22Rv1 (cell line): ENCODE measurements around the gene FKBP10.

Source experiments
- ZFX ChIP-seq: fragments of 450-650 bp; IDR thresholded peaks from 2 replicates; pipeline ENCODE4 v1.6.1; 2017; ENCODE audit warnings: antibody characterized with exemption, borderline replicate concordance
- TF ChIP-seq, protein P1 (sequence below): fragments of 450-650 bp; IDR thresholded peaks from 2 replicates; pipeline ENCODE4 v1.5.1; 2017; ENCODE audit warnings: mild to moderate bottlenecking

DNA sequence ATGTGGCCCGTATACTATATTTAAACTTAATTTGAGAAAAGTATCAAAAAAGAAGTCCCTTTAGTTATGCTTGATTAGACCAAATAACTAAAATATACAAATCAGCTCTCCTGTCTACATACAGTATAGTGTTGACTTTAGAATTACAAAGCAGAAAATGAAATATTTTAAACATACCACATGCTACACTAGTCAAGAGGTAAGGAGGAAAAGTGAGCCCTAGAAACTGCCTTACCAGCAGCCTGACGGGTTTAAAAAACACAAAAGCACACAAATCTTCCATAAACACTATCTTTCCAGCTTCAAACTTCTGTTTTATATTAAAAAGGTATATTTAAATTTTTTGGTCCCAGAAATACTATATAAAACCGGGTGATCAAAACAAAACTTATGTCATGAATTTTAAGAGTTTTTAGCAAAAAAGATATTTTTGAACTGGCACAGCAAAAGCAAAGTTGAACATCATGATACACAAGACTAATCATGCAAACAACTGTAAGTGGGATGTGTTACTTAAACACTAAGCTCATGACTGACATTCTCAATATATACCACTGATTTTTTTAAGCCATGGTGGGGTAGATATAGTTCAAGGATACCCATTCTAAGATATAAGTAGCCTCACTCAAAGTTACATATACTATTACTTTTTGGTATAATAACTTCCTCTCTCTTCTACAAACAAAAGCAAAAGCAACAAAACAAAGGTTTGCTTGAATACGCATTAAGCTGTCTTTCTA is 36.6 kb downstream of the FKBP10 start:
- TF ChIP-seq, protein P1, sequence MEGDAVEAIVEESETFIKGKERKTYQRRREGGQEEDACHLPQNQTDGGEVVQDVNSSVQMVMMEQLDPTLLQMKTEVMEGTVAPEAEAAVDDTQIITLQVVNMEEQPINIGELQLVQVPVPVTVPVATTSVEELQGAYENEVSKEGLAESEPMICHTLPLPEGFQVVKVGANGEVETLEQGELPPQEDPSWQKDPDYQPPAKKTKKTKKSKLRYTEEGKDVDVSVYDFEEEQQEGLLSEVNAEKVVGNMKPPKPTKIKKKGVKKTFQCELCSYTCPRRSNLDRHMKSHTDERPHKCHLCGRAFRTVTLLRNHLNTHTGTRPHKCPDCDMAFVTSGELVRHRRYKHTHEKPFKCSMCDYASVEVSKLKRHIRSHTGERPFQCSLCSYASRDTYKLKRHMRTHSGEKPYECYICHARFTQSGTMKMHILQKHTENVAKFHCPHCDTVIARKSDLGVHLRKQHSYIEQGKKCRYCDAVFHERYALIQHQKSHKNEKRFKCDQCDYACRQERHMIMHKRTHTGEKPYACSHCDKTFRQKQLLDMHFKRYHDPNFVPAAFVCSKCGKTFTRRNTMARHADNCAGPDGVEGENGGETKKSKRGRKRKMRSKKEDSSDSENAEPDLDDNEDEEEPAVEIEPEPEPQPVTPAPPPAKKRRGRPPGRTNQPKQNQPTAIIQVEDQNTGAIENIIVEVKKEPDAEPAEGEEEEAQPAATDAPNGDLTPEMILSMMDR = no peak
- no peak for TF ChIP-seq ZFX
